B cell (primary cell): ENCODE data around the gene TP63. TPM values are rescaled to one million over a fixed set of nuclear protein-coding genes. Genes with fewer than 3 reads are reported as not detected.

Experiments used
- ATAC-seq: fragments of 200-7000 bp; cut with Tn5 transposase; one replicate; pipeline ENCODE4 v1.10.0; 2021; ENCODE audit warnings: low read depth, mild to moderate bottlenecking, moderate number of reproducible peaks, moderate library complexity
- CTCF ChIA-PET: fragments of 350-600 bp; sonication (Branson Sonifier 250); formaldehyde crosslinking; loops from one replicate; lab custom pipeline; 2021; ENCODE audit warnings: antibody characterized with exemption, inconsistent platforms; lab: Charles Lee
- POLR2A ChIA-PET: fragments of 350-600 bp; sonication (Branson Sonifier 250); formaldehyde crosslinking; loops from one replicate; lab custom pipeline; 2021; ENCODE audit warnings: antibody characterized with exemption; lab: Charles Lee
- DNase-seq: peaks from one replicate; pipeline ENCODE4 v3.0.0; 2013
- H2AFZ ChIP-seq: 2 replicates; pipeline ENCODE4 v1.6.1; 2012; ENCODE audit warnings: mild to moderate bottlenecking, low read depth, low read length; ENCODE audit not compliant: insufficient read depth, poor library complexity, severe bottlenecking
- H3K27ac ChIP-seq, 2 donors: 1 replicate in 1 of 2; 2 replicates in 1 of 2; pipeline ENCODE4 v1.5.1; 2012 to 2013; ENCODE audit warnings: low read length in 2 of 2, mild to moderate bottlenecking in 2 of 2, moderate library complexity in 1 of 2
- H3K27me3 ChIP-seq, 4 experiments: fragments of 200-600 bp in 1 of 4; sonication (generic) in 1 of 4; replicated peaks in 1 of 4; 1 replicate in 2 of 4; 2 replicates in 2 of 4; pipeline versions ENCODE4 v1.6.1 to v1.7.0; 2013 to 2016; ENCODE audit warnings: low read length in 3 of 4, mild to moderate bottlenecking in 2 of 4, mixed read lengths in 1 of 4, moderate library complexity in 1 of 4; ENCODE audit not compliant: insufficient read depth in 4 of 4, control insufficient read depth in 3 of 4; ENCODE audit errors: control extremely low read depth in 1 of 4
- H3K36me3 ChIP-seq, 2 experiments: replicated peaks in 1 of 2; 1 replicate in 1 of 2; 2 replicates in 1 of 2; pipeline versions ENCODE4 v1.6.1 to v1.7.1; 2013; ENCODE audit warnings: low read length in 1 of 2; ENCODE audit not compliant: insufficient read depth in 2 of 2, control insufficient read depth in 1 of 2; ENCODE audit errors: control extremely low read depth in 1 of 2, extremely low read depth in 1 of 2
- H3K4me1 ChIP-seq, 2 donors: fragments of 200-600 bp in 1 of 2; sonication (generic) in 1 of 2; 1 replicate in 1 of 2; 2 replicates in 1 of 2; pipeline versions ENCODE4 v1.5.1 to v1.6.1; 2013 to 2017; ENCODE audit warnings: low read length in 2 of 2; ENCODE audit not compliant: control insufficient read depth in 2 of 2, insufficient read depth in 2 of 2
- H3K4me2 ChIP-seq: replicated peaks from 2 replicates; pipeline ENCODE3; 2012; ENCODE audit warnings: mild to moderate bottlenecking, low read depth, low read length; ENCODE audit not compliant: poor library complexity, severe bottlenecking
- H3K4me3 ChIP-seq, 5 experiments: fragments of 200-600 bp in 1 of 5; sonication (generic) in 1 of 5; 1 replicate in 3 of 5; 2 replicates in 2 of 5; pipeline versions ENCODE4 v1.5.1 to v1.7.0; 2011 to 2016; ENCODE audit warnings: low read length in 4 of 5, mild to moderate bottlenecking in 4 of 5, low read depth in 2 of 5, control low read depth in 1 of 5, moderate library complexity in 1 of 5; ENCODE audit not compliant: insufficient read depth in 1 of 5; ENCODE audit errors: control extremely low read depth in 1 of 5, extremely low read depth in 1 of 5
- H3K79me2 ChIP-seq: fragments of 200-600 bp; sonication (generic); one replicate; pipeline ENCODE4 v1.6.0; 2016; ENCODE audit warnings: low read length; ENCODE audit not compliant: control insufficient read depth, insufficient read depth
- H3K9ac ChIP-seq: fragments of 200-600 bp; sonication (generic); 2 replicates; pipeline ENCODE4 v1.6.1; 2017; ENCODE audit warnings: mild to moderate bottlenecking, low read length, moderate library complexity
- H3K9me3 ChIP-seq, 3 donors: one replicate each; pipeline versions ENCODE4 v1.6.1 to v1.7.1; 2013; ENCODE audit warnings: low read length in 2 of 3; ENCODE audit not compliant: control insufficient read depth in 2 of 3, insufficient read depth in 1 of 3; ENCODE audit errors: control extremely low read depth in 1 of 3
- H4K20me1 ChIP-seq: 2 replicates; pipeline ENCODE4 v1.6.0; 2012; ENCODE audit warnings: mild to moderate bottlenecking, low read length; ENCODE audit not compliant: insufficient read depth, control insufficient read depth, poor library complexity, severe bottlenecking
- H3K27ac Mint-ChIP-seq: one replicate; pipeline ENCODE4 v1.8.0; 2021; ENCODE audit warnings: mixed read lengths
- H3K27me3 Mint-ChIP-seq: one replicate; pipeline ENCODE4 v1.8.0; 2021; ENCODE audit warnings: mixed read lengths
- H3K4me1 Mint-ChIP-seq: one replicate; pipeline ENCODE4 v1.8.0; 2021; ENCODE audit warnings: mixed read lengths
- H3K4me3 Mint-ChIP-seq: one replicate; pipeline ENCODE4 v1.8.0; 2021; ENCODE audit warnings: mixed read lengths
- H3K9me3 Mint-ChIP-seq: one replicate; pipeline ENCODE4 v1.8.0; 2022; ENCODE audit warnings: mixed read lengths; ENCODE audit not compliant: insufficient read depth
- EZH2 ChIP-seq: IDR thresholded peaks from 2 replicates; pipeline ENCODE4 v1.6.1; 2012; ENCODE audit warnings: borderline replicate concordance, low read depth, mild to moderate bottlenecking, moderate library complexity, low read length; ENCODE audit not compliant: insufficient read depth, poor library complexity, severe bottlenecking
- WGBS: methylation state at CpG from one replicate; pipeline ENCODE4 v1.1.5; 2013; ENCODE audit warnings: missing lambda C conversion rate; ENCODE audit not compliant: insufficient coverage; 5-methylcytosine and 5-hydroxymethylcytosine counted together
- intact Hi-C: fragments of 100-400 bp; cut with micrococcal nuclease; formaldehyde crosslinking; loops from one replicate; pipeline ENCODE4 v1.10.0; 2022
- polyA plus RNA-seq: library from polyadenylated mRNA; depleted of rRNA; stranded (reverse); fragments of >200 nt; gene quantifications from 2 replicates; pipeline ENCODE4 v1.2.3, GENCODE V29; 2012
- total RNA-seq, 2 donors: library from RNA; stranded (reverse); fragments of 120-200 nt in 1 of 2; gene quantifications; 1 replicate in 1 of 2; 2 replicates in 1 of 2; pipeline versions ENCODE4 v1.2.3 to v1.2.4, GENCODE V29; 2013 to 2022
- TF ChIP-seq, protein P1 (sequence below): fragments of 200-600 bp; IDR thresholded peaks from one replicate; pipeline ENCODE4 v1.8.0; 2022; ENCODE audit warnings: antibody characterized with exemption, mild to moderate bottlenecking

The TP63 gene
- total and polyA plus RNA-seq, 2 donors (not counting 1 experiment from before 2014, with no cell fraction given) = 1.2 to 2.0 TPM

DNA sequence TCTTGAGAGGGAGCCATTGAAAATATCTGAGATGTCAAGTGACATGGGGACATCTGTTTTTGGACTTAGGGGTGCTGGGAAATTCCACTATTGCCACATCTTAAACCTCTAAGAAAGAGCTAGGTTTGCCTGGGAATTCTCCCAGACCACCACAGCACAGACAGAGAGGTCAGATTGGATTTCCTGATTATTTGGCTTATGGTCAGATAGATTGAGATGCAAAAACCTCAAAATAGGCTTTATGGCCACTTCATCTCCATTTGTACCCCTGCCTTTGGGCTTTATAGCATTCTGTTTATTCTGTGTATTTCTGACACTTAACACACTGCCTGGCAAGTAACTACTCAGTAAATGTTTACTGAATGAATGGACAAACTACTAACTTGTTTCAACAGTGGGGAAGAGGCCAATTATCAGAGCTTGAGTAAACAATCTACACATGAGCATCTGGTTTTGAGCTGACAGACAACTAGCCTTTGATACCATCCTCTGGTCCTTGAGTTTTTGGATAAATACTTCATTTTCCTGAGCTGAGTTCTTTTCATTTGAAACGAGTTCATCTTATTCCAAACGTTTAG is 81.8 kb downstream of the TP63 start:
- Histone ChIP-seq H3K4me3 (no peak overlapping the region), H3K9me3 (no peaks in the 10 kb centered on the region), H3K4me2 (no peak overlapping the region), H4K20me1 (no peaks in the 10 kb centered on the region), H2AFZ (no peak overlapping the region), H3K4me1 (no peaks in the 10 kb centered on the region), H3K27ac (no peak overlapping the region), H3K27me3 (no peaks in the 10 kb centered on the region), H3K9ac (no peak overlapping the region), H3K36me3 (no peaks in the 10 kb centered on the region), H3K79me2 (no peaks in the 10 kb centered on the region)
- H3K9me3 Mint-ChIP-seq = no peaks in the 10 kb centered on the region
- no peaks in the 10 kb centered on the region for H3K27me3 Mint-ChIP-seq
- CTCF ChIA-PET = no interaction called here
- no peak for ATAC-seq
- no peak overlapping the region for H3K4me3 Mint-ChIP-seq
- intact Hi-C loops = no loop called here
- POLR2A ChIA-PET = no interaction called here
- WGBS = no CpG with 5 or more reads among the region's 2 CpGs
- DNase-seq = no peak
- peaks cover 5% of the 10 kb centered on the region for H3K4me1 Mint-ChIP-seq
- no peak for TF ChIP-seq EZH2
- TF ChIP-seq, protein P1, sequence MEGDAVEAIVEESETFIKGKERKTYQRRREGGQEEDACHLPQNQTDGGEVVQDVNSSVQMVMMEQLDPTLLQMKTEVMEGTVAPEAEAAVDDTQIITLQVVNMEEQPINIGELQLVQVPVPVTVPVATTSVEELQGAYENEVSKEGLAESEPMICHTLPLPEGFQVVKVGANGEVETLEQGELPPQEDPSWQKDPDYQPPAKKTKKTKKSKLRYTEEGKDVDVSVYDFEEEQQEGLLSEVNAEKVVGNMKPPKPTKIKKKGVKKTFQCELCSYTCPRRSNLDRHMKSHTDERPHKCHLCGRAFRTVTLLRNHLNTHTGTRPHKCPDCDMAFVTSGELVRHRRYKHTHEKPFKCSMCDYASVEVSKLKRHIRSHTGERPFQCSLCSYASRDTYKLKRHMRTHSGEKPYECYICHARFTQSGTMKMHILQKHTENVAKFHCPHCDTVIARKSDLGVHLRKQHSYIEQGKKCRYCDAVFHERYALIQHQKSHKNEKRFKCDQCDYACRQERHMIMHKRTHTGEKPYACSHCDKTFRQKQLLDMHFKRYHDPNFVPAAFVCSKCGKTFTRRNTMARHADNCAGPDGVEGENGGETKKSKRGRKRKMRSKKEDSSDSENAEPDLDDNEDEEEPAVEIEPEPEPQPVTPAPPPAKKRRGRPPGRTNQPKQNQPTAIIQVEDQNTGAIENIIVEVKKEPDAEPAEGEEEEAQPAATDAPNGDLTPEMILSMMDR = no peak
- H3K27ac Mint-ChIP-seq = no peak overlapping the region

DNA sequence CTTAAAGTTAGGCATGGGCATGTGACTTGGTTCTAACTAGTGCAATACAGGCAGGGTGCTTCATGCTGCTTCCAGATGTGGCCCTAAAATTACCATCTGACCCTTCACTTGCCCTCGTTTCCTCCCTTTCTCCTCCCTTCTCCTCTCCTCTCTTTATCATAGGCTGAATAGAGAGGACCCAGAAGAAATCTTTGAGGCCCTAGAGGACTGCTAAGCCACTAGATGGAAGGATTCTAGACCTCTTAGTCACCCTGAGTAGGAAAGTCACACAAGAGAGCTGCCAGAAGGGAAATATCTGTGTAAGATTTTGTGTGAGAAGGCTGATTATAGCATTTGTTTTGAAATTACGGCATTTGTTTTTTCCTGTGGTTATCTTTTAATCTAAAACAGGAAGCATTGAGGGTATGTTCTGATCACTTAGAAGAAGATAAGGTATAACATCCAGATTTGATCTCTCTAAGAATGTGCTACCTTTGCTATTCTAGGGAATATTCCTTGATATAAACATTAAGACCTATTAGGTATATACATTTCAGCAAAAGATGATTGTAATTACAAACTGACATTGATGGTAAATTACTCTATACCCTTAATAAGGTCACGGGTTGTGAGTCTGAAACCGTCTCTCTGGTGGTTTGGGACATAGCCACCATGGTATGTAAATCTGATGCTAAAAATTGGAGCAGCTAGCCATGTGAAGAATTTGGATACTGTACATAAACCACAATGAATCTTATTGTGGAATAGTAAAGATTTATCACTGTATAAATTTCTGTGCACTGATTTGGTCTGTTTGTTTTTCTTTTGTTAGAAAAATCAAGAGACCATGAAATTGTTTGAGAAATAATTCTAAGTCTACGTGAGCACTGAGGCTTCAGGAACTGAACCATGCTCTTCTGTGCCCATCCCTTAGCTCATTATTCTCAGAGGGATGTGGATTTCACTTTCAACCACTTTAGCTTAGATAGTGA is 84.1 kb downstream of the TP63 start:
- Histone ChIP-seq H3K36me3 (no peaks in the 10 kb centered on the region), H3K27me3 (no peaks in the 10 kb centered on the region), H2AFZ (peak overlapping the region; percentile 6), H3K9ac (no peak overlapping the region), H3K4me2 (no peak overlapping the region), H3K4me3 (no peak overlapping the region), H3K79me2 (no peaks in the 10 kb centered on the region), H3K9me3 (no peaks in the 10 kb centered on the region), H3K4me1 (no peaks in the 10 kb centered on the region), H3K27ac (no peak overlapping the region), H4K20me1 (no peaks in the 10 kb centered on the region)
- Mint-ChIP-seq H3K27ac (no peak overlapping the region), H3K27me3 (no peaks in the 10 kb centered on the region), H3K4me3 (no peak overlapping the region), H3K9me3 (no peaks in the 10 kb centered on the region), H3K4me1 (peaks cover 5% of the 10 kb centered on the region)
- POLR2A ChIA-PET = no interaction called here
- 20% methylated on average over 1 of the region's 5 CpGs for WGBS
- no peak for ATAC-seq
- TF ChIP-seq, protein P1 = no peak
- no peak for TF ChIP-seq EZH2
- intact Hi-C loops = no loop called here
- CTCF ChIA-PET = no interaction called here
- DNase-seq = no peak
